Measurements from ENCODE around the gene RB1. TPM values are rescaled to one million over a fixed set of nuclear protein-coding genes. Genes with fewer than 3 reads are reported as not detected.

Gene RB1
- polyA plus RNA-seq, 1 donor from 2014 or later = 29.5 TPM

GRCh38 chr13:48292650-48293049 is 10.9 kb upstream of the RB1 start (continued):
- TF ChIP-seq EP300 (conservative IDR thresholded peaks at IDR 0.05; ENCODE audit: poor library complexity, severe bottlenecking) (no peak), TAF1 (IDR thresholded peaks at IDR 0.05; ENCODE audit: low read depth) (no peak), RAD21 (conservative IDR thresholded peaks at IDR 0.05) (no peak)

DNA sequence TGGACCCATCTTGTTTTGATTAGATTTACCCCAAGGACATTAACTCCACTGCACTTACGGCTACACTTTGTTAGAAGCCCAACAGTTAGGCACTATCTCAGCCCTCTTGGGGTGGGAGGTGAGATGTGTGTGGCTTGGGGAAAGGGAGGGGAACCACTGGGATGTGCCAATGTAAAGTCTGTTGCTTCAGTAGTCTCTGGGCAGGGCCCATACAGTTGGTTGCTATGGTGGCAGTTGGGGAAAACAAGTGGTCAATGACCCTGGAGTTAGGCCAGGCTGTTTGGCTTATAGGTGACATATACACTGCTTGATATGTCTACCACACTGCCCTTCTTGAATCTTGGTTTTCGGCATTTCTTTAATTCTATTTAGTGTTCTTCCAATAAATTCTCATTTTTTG is 8.9 kb upstream of the RB1 start:
- Histone ChIP-seq H2AFZ (ENCODE audit: low read depth, low read length) (no peak overlapping the region), H3K9me2 (ENCODE audit: insufficient read depth, low read length) (no peaks in the 10 kb centered on the region), H3K9me3 (ENCODE audit: low read length) (no peaks in the 10 kb centered on the region), H3K36me3 (ENCODE audit: insufficient read depth, low read length) (no peaks in the 10 kb centered on the region), H3F3A (ENCODE audit: insufficient read depth, low read length, poor library complexity, severe bottlenecking) (no peaks in the 10 kb centered on the region), H3K27ac (ENCODE audit: low read length) (no peak overlapping the region), H3K79me2 (replicated peaks; ENCODE audit: insufficient read depth, low read length) (no peaks in the 10 kb centered on the region), H3K27me3 (ENCODE audit: insufficient read depth, low read depth, low read length) (no peaks in the 10 kb centered on the region), H3K4me3 (ENCODE audit: low read length) (no peak overlapping the region), H3K4me2 (ENCODE audit: low read length) (no peak overlapping the region), H3K9ac (ENCODE audit: low read length) (no peak overlapping the region), H4K20me1 (ENCODE audit: insufficient read depth) (no peaks in the 10 kb centered on the region)
- no peak for TF ChIP-seq SMC3 (conservative IDR thresholded peaks at IDR 0.05; ENCODE audit: poor library complexity)
- TF ChIP-seq, protein P1, sequence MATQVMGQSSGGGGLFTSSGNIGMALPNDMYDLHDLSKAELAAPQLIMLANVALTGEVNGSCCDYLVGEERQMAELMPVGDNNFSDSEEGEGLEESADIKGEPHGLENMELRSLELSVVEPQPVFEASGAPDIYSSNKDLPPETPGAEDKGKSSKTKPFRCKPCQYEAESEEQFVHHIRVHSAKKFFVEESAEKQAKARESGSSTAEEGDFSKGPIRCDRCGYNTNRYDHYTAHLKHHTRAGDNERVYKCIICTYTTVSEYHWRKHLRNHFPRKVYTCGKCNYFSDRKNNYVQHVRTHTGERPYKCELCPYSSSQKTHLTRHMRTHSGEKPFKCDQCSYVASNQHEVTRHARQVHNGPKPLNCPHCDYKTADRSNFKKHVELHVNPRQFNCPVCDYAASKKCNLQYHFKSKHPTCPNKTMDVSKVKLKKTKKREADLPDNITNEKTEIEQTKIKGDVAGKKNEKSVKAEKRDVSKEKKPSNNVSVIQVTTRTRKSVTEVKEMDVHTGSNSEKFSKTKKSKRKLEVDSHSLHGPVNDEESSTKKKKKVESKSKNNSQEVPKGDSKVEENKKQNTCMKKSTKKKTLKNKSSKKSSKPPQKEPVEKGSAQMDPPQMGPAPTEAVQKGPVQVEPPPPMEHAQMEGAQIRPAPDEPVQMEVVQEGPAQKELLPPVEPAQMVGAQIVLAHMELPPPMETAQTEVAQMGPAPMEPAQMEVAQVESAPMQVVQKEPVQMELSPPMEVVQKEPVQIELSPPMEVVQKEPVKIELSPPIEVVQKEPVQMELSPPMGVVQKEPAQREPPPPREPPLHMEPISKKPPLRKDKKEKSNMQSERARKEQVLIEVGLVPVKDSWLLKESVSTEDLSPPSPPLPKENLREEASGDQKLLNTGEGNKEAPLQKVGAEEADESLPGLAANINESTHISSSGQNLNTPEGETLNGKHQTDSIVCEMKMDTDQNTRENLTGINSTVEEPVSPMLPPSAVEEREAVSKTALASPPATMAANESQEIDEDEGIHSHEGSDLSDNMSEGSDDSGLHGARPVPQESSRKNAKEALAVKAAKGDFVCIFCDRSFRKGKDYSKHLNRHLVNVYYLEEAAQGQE (IDR thresholded peaks at IDR 0.05; ENCODE audit: borderline replicate concordance) = no peak
- no peak for TF ChIP-seq EZH2 (IDR thresholded peaks at IDR 0.05; ENCODE audit: borderline replicate concordance, insufficient read depth, low read length, poor library complexity, severe bottlenecking)
- TF ChIP-seq MXI1 (conservative IDR thresholded peaks at IDR 0.05; ENCODE audit: poor library complexity, severe bottlenecking) = no peak
- TF ChIP-seq RAD21 (conservative IDR thresholded peaks at IDR 0.05) = no peak
- TF ChIP-seq POLR2AphosphoS5 (IDR thresholded peaks at IDR 0.05) = no peak
- TF ChIP-seq EP300 (conservative IDR thresholded peaks at IDR 0.05; ENCODE audit: poor library complexity, severe bottlenecking) = no peak
- no peak for TF ChIP-seq TAF1 (IDR thresholded peaks at IDR 0.05; ENCODE audit: low read depth)
- no peak for TF ChIP-seq CTCF (IDR thresholded peaks at IDR 0.05; ENCODE audit: poor library complexity, severe bottlenecking)

DNA sequence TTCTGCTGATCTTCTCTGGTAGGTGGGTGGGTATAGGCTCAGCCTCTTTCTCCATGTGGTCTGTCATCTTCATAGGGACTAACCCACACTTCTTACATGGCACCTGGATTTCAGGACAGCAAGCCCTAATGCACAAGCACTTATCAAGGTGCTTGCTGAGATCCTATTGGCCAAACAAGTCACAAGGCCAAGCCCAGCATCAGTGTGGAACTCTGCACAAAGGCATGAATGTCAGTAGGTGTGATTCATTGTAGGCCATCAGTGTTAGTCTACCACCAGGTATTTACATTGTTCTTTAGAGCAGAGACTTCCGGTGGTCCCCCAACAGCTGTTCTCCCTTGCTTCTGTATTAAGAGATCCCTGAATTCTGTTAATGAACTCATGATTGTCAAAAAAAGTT is 8.3 kb upstream of the RB1 start:
- Histone ChIP-seq H3K4me3 (ENCODE audit: low read length) (no peak overlapping the region), H4K20me1 (ENCODE audit: insufficient read depth) (no peaks in the 10 kb centered on the region), H3K4me2 (ENCODE audit: low read length) (no peak overlapping the region), H3K9me3 (ENCODE audit: low read length) (no peaks in the 10 kb centered on the region), H3K27ac (ENCODE audit: low read length) (no peak overlapping the region), H3F3A (ENCODE audit: insufficient read depth, low read length, poor library complexity, severe bottlenecking) (no peaks in the 10 kb centered on the region), H2AFZ (ENCODE audit: low read depth, low read length) (no peak overlapping the region), H3K36me3 (ENCODE audit: insufficient read depth, low read length) (no peaks in the 10 kb centered on the region), H3K9me2 (ENCODE audit: insufficient read depth, low read length) (no peaks in the 10 kb centered on the region), H3K9ac (ENCODE audit: low read length) (no peak overlapping the region), H3K27me3 (ENCODE audit: insufficient read depth, low read depth, low read length) (no peaks in the 10 kb centered on the region), H3K79me2 (replicated peaks; ENCODE audit: insufficient read depth, low read length) (no peaks in the 10 kb centered on the region)
- TF ChIP-seq MXI1 (conservative IDR thresholded peaks at IDR 0.05; ENCODE audit: poor library complexity, severe bottlenecking) = no peak
- TF ChIP-seq, protein P1 (IDR thresholded peaks at IDR 0.05; ENCODE audit: borderline replicate concordance) = no peak
- TF ChIP-seq POLR2AphosphoS5 (IDR thresholded peaks at IDR 0.05) = no peak
- no peak for TF ChIP-seq CTCF (IDR thresholded peaks at IDR 0.05; ENCODE audit: poor library complexity, severe bottlenecking)
- TF ChIP-seq SMC3 (conservative IDR thresholded peaks at IDR 0.05; ENCODE audit: poor library complexity) = no peak
- no peak for TF ChIP-seq EP300 (conservative IDR thresholded peaks at IDR 0.05; ENCODE audit: poor library complexity, severe bottlenecking)
- TF ChIP-seq RAD21 (conservative IDR thresholded peaks at IDR 0.05) = no peak
- TF ChIP-seq TAF1 (IDR thresholded peaks at IDR 0.05; ENCODE audit: low read depth) = no peak
- TF ChIP-seq EZH2 (IDR thresholded peaks at IDR 0.05; ENCODE audit: borderline replicate concordance, insufficient read depth, low read length, poor library complexity, severe bottlenecking) = no peak

Data from neural cell (in vitro differentiated cells).